HG02840 (cell line): ENCODE results near the gene GRM4.

Experiments used
- ATAC-seq: cut with Tn5 transposase; IDR thresholded peaks from one replicate; pipeline ENCODE4 v1.9.1; 2021; ENCODE audit warnings: mild to moderate bottlenecking, moderate library complexity, moderate number of reproducible peaks; ENCODE audit not compliant: unreplicated experiment, low FRiP score

Gene GRM4

GRCh38 chr6:34113532-34113931, 32.4 kb downstream of the GRM4 start:
- no peak for ATAC-seq

- ATAC-seq, result no peak
These were observed 33.8 kb downstream of the GRM4 start for GRCh38 chr6:34112126-34112525.

GRCh38 chr6:34110610-34111009, 35.3 kb downstream of the GRM4 start:
- no peak for ATAC-seq

- no peak for ATAC-seq
These were observed 37.7 kb downstream of the GRM4 start for GRCh38 chr6:34108176-34108575.

GRCh38 chr6:34106900-34107299, 39.0 kb downstream of the GRM4 start:
- no peak for ATAC-seq

- no peak for ATAC-seq
These were observed 39.5 kb downstream of the GRM4 start for GRCh38 chr6:34106421-34106820.

- no peak for ATAC-seq
These were observed 41.3 kb downstream of the GRM4 start for GRCh38 chr6:34104628-34105027.

GRCh38 chr6:34104186-34104585, 41.7 kb downstream of the GRM4 start:
- no peak for ATAC-seq

GRCh38 chr6:34103321-34103720, 42.6 kb downstream of the GRM4 start:
- ATAC-seq, result no peak

GRCh38 chr6:34102696-34103095, 43.2 kb downstream of the GRM4 start:
- no peak for ATAC-seq

- no peak for ATAC-seq
These were observed 43.7 kb downstream of the GRM4 start for GRCh38 chr6:34102099-34102656.

- no peak for ATAC-seq
These were observed 45.1 kb downstream of the GRM4 start for GRCh38 chr6:34100788-34101187.

GRCh38 chr6:34099878-34100277, 46.0 kb downstream of the GRM4 start:
- ATAC-seq, result no peak

GRCh38 chr6:34098045-34098936, 47.6 kb downstream of the GRM4 start:
- ATAC-seq, result no peak

GRCh38 chr6:34096814-34097213, 49.1 kb downstream of the GRM4 start:
- no peak for ATAC-seq

- no peak for ATAC-seq
These were observed 49.7 kb downstream of the GRM4 start for GRCh38 chr6:34096193-34096592.

GRCh38 chr6:34095741-34096140, 50.1 kb downstream of the GRM4 start:
- no peak for ATAC-seq

- ATAC-seq, result no peak
These were observed 50.8 kb downstream of the GRM4 start for GRCh38 chr6:34095136-34095505.

- no peak for ATAC-seq
These were observed 51.3 kb downstream of the GRM4 start for GRCh38 chr6:34094474-34095135.

GRCh38 chr6:34093854-34094430, 51.9 kb downstream of the GRM4 start:
- no peak for ATAC-seq

GRCh38 chr6:34093206-34093605, 52.7 kb downstream of the GRM4 start:
- no peak for ATAC-seq
